ENCODE measurements around the gene CLK2.

DNA sequence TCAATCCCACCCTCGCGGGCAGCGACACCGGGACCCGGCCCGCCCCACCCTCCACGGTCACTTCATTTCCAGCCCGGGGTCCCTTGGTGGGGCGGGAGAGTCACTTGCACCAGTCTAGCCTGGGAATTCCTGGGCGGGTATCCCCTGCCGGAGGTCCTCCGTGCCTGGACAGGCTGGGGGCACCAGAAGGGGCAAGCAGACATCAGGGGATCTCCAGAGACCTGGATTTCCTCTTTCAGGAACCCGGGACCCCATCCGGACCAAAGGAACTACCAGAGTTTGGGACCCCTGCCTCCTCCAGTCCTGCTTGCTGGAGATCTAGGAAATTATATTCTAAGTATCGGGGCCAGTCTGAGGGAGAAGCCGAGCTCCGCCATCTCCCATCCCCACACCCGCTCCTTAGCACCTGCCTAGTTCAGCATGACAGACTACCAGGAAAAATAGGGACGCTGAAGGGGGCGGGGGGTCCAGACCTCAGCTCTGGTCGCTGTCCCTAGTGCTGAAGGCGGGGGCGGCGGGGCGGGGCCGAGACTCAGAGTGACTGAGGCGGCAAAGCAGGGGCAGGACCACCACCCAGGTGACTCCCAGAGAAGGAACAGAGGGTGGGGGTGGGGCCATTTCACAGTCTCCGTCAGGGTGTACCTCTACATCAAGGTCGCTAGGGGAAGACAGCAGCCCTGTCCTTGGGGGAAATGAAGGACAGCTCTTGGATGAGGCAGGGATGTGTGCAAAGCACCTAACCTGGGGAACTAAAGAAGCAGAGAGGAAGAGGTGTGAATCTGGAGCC is 4.8 kb upstream of the CLK2 start:
- TF ChIP-seq, protein P1, sequence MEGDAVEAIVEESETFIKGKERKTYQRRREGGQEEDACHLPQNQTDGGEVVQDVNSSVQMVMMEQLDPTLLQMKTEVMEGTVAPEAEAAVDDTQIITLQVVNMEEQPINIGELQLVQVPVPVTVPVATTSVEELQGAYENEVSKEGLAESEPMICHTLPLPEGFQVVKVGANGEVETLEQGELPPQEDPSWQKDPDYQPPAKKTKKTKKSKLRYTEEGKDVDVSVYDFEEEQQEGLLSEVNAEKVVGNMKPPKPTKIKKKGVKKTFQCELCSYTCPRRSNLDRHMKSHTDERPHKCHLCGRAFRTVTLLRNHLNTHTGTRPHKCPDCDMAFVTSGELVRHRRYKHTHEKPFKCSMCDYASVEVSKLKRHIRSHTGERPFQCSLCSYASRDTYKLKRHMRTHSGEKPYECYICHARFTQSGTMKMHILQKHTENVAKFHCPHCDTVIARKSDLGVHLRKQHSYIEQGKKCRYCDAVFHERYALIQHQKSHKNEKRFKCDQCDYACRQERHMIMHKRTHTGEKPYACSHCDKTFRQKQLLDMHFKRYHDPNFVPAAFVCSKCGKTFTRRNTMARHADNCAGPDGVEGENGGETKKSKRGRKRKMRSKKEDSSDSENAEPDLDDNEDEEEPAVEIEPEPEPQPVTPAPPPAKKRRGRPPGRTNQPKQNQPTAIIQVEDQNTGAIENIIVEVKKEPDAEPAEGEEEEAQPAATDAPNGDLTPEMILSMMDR (IDR thresholded peaks at IDR 0.05), result peak in 3 of 7 experiments; percentile 24 to 31 (median 26)
- TF ChIP-seq POLR2A (IDR thresholded peaks at IDR 0.05), result no peak

All from body of pancreas (tissue), 4 donors.